GM13977 (cell line): ENCODE results near the gene FBXO21.

Experiments used
- DNase-seq: peaks from one replicate; pipeline ENCODE4 v3.0.0; 2012; ENCODE audit warnings: low spot score
- CTCF ChIP-seq: IDR thresholded peaks from 2 replicates; pipeline ENCODE4 v1.5.1; 2012; ENCODE audit warnings: mild to moderate bottlenecking, control low read depth; ENCODE audit not compliant: insufficient read depth; ENCODE audit errors: extremely low read depth, missing control alignments
- in situ Hi-C: fragments of 300-500 bp; cut with MboI; formaldehyde crosslinking; loops from one replicate; pipeline ENCODE4 v1.12.0; 2022; ENCODE audit warnings: low sequenced_read_pairs, low pct_unique_long_range_greater_than_20kb, mixed read lengths, inconsistent platforms; ENCODE audit not compliant: unreplicated experiment

The FBXO21 gene

GRCh38 chr12:117147639-117148038, 42.6 kb downstream of the FBXO21 start:
- DNase-seq = no peak
- no peak for TF ChIP-seq CTCF
- in situ Hi-C loops = no loop called here

- TF ChIP-seq CTCF = no peak
- in situ Hi-C loops = no loop called here
- no peak for DNase-seq
Observed at GRCh38 chr12:117145597-117146154, 44.6 kb downstream of the FBXO21 start.

DNA sequence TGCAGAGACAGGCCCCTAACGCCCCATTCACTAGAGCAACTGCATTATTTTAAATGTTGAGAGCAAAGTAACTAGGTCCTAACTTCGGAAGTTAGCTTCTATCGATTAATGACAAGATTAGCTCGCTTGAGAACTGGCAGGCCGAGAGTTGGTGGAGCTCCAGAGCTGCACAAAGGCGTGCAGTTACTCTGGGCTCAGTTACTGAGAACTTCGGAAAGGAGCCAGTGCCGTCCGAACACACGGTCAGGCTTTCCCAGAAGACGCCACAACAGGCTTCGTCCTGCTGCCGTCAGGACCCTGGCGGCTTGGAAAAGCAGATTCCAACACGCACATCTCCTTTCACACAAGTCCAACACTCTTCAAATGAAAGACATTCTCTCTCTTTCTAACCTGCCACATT, 45.7 kb downstream of the FBXO21 start:
- in situ Hi-C loops = no loop called here
- no peak for DNase-seq
- no peak for TF ChIP-seq CTCF

DNA sequence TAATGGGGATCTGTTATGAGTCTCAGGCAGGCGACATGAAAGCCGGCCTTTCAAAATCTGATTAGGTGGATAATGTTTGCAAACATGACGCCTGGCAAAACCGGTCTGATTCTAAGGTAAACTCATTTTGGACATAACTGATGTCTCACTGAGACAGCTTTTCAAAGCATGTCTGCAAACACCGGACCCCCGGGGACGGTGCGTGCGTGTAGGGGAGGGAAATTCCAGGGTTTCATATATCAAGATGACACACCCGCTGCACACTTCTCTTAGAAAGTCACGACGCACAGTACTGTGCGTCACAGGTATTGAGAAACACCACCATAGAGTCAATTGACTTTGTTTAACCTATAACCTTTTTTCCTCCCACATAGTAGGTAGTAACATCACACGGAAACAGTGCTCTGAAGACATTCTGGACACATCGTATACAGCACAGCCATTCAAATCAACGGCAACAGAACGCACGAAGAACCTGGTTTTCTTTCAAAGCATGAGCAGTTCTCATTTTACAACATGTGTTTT, 47.2 kb downstream of the FBXO21 start:
- in situ Hi-C loops = no loop called here
- no peak for TF ChIP-seq CTCF
- no peak for DNase-seq

DNA sequence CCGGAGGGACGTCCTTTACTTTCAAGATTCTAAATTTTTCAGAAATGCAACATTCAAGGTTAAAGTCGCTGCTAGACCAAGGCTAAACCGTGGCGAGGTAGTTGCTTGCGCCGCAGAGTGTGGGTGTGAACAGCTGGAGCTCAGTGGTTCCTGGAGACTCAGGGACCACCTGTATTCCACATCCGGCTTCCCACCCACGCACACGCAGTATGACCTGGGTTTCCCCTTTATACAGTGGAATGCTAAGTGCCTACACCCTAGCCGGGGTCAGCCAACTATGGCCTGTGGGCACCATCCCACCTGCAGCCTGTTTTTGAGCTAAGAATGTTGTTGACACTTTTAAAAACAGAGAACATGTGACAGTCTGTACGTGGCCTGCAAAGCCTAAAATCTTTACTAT, 48.2 kb downstream of the FBXO21 start:
- DNase-seq = no peak
- TF ChIP-seq CTCF = no peak
- in situ Hi-C loops = no loop called here

GRCh38 chr12:117141097-117141898, 49.0 kb downstream of the FBXO21 start:
- TF ChIP-seq CTCF = no peak
- DNase-seq = no peak
- in situ Hi-C loops = no loop called here
